Stimulated activated CD4-positive, alpha-beta T cell treated with anti-CD3 and anti-CD28 coated beads, Interleukin-2, amount 100 ng/mL, for 48 hours (primary cell): Measurements from ENCODE around the gene ST8SIA5.

ENCODE experiments used
- DNase-seq, 2 donors: peaks; one replicate each; pipeline ENCODE4 v3.0.0-alpha.2; 2020

Gene ST8SIA5

GRCh38 chr18:46705521-46705920 is 51.3 kb downstream of the ST8SIA5 start:
- no peak for DNase-seq

- DNase-seq, result no peak
Measured at GRCh38 chr18:46704816-46705215, 52.0 kb downstream of the ST8SIA5 start.

- DNase-seq, result no peak
Measured at GRCh38 chr18:46704189-46704588, 52.7 kb downstream of the ST8SIA5 start.

DNA sequence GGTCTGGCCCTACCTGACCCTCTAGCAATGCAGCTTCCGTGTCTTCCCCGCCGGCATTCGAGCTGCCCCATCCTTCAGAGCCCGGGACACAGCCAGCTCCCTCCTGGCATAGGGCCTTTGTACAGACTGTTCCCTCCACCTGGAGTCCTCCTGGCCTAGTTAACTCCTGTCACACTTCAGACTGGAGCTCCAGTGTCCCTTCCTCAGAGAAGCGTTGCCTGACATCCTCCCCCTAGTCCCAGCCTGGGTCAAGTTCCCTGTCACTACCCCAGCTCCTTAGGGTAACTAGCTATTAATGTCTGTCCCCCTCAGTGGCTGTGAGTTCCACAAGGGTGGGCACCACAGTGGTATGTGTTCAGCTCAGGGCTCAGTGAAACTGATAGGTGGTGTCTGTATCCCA is 54.4 kb downstream of the ST8SIA5 start:
- DNase-seq, result no peak

DNA sequence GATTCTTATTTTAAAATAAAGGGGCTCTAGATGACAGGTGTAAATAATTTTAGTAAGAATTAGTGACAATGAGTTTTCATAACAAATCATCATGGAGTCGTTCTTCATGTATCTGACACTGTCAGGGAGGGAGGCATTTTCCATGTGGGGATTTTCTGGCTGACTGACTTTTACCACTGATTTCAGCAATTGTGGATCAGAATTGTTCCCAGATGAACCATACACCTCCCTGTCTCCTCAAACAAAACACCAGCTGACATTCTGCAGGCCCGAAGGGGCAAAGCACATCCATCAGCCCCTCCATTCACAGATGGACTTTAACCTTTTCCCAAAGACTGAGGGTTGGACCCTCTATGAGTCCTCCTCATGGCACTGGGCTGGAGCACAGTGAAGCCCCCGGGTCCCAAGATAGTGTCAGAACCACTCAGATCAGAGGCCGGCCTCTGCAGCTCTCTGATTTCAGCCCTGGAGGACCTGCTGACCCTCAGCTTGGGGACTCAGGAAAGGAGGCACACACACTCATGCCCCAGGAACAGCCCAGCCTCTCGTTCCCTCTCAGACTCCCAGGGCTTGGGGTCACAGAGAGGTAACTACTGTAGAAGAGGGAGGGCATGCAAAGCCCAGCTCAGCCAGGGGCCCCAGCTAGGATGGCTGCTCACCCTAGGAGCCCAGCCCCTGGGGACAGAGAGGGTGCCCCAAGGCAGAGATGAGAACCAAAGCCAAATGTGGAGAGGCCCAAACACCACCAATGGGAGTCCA is 56.6 kb downstream of the ST8SIA5 start:
- no peak for DNase-seq

- no peak for DNase-seq
Measured at GRCh38 chr18:46696702-46697101, 60.2 kb downstream of the ST8SIA5 start.

DNA sequence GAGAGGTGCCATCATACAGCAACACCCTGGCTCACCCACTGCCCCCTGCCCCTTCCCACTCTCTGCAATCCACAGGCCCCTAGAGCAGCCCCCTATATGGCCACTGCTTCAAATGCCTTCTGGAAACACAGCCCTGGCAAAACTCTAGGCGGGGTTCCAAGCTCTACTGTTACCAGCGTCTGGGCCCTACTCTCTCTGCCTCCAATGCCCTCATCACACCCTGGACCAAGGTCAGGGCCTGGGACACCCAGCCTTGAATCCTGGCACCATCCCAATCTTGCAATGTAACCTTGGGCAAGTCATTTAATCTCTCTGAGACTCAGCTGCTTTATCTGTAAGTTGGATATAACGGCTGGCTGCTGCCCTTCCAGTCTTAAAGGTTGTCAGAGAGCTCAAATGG is 60.6 kb downstream of the ST8SIA5 start:
- DNase-seq, result no peak

DNA sequence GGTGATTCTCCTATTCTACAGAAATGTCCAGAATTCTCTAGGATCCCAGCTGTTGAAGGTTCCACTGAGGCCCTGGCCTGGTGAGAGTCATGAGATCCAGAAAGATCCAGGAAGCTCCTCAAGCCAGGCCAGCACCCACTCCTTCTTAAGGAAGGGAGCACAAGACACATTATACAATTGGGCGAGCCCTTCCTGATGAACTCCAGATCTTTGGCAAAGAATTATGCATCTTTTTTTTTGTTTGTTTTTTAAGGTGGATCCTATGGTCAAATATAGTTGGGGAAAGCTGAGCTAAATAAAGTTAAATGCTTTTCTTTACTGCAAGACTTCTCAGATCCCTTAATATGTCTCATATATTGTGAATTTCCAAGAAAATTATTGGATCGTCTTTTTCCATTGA is 62.9 kb downstream of the ST8SIA5 start:
- no peak for DNase-seq

DNA sequence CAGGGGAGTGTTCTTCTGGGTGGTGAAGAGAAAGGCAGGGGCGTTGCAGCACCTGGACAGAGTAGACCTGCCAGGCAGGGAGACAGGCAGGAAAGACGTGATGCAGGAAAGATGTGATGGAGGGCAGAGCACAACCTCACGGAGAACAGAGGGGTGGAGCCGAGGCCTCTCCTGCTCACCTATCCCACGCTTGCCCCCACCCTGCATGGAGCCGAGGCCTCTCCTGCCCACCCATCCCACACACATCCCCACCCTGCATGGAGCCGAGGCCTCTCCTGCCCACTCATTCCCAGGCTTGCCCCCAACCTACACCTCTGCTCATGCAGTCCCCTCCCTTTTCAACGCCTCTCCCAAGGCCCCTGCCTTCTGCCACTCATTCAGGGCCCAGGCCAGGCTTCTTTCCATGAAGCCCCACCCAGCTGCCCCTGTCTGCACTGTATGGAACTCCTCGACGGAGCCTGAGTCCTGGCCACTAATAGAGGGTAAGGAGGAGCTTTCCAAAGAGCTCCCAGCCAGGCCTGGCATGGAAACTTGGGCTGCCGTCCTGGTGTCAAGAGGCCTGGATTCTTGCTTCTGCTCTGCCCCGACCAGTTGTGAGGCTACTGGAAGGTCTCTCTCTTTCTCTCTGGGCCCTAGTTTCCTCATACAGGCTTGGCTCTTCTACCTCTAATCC is 67.9 kb downstream of the ST8SIA5 start:
- no peak for DNase-seq

DNA sequence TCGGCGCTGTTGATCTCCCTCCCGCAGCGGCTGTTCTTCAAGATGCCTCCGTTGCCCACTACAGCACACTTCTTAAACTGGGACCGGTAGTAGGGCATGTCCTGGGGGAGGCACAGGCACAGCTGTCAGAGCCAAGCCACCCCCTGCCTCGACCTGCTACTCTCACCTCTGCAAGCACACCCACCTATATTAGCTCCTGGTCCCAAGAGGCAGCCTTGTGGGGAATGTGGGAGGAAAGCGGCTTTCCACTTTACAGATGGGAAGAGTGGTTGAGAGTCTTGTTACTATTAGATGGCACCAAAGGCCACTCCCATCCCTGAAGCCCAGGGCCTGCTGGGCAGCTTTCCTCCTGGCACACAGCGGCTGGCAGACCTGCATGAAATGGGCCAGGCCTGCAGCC is 70.7 kb downstream of the ST8SIA5 start:
- DNase-seq, result no peak

- DNase-seq, result no peak
Measured at GRCh38 chr18:46683252-46683651, 73.6 kb downstream of the ST8SIA5 start.

GRCh38 chr18:46680784-46681695 is 75.8 kb downstream of the ST8SIA5 start:
- no peak for DNase-seq

- no peak for DNase-seq
Measured at GRCh38 chr18:46679846-46680598, 76.8 kb downstream of the ST8SIA5 start.

- no peak for DNase-seq
Measured at GRCh38 chr18:46678785-46679399, 78.0 kb downstream of the ST8SIA5 start.

DNA sequence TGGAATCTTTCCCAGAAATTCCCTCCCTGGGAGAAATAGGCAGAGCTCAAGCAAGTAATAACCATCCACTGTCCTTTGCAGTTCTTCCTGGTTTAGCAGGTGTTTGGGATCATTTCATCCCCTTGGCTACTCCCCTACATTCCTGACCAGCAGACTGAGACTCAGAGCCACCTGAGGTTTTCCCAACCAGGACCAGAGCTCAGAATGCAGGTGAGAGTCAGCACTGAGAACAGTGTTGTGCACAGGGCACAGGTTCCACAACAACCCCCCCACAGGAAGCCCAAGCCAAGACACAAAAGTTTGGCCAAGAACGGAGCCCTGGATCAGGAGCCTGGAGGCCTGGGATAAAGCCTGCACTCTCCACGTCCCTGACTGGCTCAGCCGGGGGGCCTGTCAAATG is 78.8 kb downstream of the ST8SIA5 start:
- DNase-seq, result no peak

GRCh38 chr18:46677611-46678010 is 79.2 kb downstream of the ST8SIA5 start:
- DNase-seq, result no peak

DNA sequence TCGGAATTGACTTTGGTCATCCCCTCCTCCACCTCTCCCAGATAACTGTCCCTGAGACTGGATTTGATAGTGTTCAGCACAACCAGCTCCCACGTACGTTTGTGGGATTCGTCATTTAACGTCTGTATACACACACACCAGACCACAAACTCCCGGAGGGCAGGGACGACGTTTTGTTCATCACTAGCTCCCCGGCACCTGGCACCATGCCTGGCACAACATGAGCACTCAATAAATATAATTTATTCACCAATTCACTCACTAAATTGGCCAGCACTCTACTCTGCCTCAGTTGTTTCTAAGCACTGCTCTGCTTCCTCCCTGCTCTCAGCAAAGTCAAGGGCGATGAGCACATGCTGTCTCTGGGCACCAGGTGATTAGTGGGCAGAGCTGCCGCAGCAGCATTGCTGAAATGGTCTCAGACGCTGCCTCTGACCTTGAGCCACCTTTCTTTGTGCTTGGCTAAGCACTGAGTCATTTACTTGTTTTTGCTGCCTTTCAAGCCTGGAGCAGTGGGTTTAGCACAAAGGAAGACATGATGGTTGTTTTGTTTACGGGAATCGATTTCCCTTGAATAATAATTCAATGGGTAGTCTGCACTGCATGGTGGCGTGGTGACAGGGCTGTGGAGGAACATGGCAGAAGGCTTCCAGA is 80.5 kb downstream of the ST8SIA5 start:
- DNase-seq, result no peak

- DNase-seq, result no peak
Measured at GRCh38 chr18:46675112-46675511, 81.7 kb downstream of the ST8SIA5 start.

DNA sequence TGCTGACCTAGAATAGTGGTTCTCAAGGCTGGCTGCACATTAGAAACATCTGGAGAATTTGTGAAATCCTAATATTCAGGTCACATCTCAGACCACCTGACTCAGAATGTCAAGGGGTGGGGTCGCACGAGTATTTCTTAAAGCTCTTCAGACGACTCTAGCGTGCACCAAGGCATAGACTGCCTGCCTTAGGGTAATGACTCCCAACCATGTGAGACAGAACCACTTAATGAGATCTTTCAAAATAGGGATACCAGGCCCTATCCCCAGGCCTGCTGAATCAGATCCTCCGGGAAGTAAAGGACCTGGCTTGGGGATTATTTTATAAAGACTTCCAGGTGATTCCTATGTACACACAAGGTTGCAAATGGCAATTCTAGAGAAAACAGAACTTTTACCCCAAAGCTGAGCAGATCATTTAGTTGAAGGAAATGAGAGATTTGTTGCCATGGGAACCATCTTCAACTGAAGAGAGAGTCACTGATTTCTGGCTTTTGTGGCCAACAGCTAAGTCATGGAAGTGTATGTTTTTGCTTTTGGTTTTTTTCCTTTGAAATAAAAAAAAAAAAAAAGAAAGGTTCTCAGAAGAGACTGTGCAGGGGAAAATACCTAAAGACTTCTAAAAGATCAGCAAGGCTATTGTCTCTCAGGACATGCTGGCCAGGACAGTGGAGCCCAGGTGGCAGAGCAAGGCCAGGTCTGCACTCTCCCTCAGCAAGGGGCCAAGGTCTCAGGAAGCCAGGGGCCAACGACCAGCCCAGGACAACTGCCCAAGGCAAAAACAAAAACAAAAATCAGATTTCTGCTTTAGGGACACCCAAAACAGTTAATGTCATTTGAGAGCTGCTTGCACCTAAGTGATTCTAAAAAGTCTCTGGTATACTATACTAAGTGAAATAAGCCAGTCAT is 84.5 kb downstream of the ST8SIA5 start:
- no peak for DNase-seq

- DNase-seq, result no peak
Measured at GRCh38 chr18:46668694-46669093, 88.2 kb downstream of the ST8SIA5 start.

DNA sequence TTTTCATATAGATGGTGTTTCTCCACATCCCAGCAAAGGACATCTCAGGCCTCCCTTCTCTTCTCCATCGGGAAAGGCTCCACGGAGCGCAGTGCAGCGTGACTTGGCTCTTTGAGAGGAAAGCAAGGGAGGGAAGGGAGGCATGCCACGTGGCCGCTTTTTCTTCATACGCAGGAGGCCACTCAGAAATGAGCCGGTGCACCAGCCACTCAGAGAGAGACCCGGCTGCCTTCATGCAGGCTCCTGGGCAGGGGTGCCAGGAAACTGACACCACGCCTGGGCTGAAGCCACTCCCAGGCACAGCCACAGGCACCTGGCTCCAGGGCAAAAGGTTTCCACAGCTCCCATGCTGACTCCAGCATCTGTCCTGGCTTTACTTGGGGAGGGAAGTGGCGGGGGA is 88.7 kb downstream of the ST8SIA5 start:
- DNase-seq, result no peak
